Tongue (tissue), 2 donors: ENCODE results near the gene KCNC3. TPM values are rescaled to one million over a fixed set of nuclear protein-coding genes. Genes with fewer than 3 reads are reported as not detected.

Experiments used
- DNase-seq: peaks from one replicate; pipeline ENCODE4 v3.0.0-alpha.2; 2015
- total RNA-seq: library from RNA; depleted of rRNA; stranded (reverse); fragments of >200 nt; gene quantifications from one replicate; pipeline ENCODE4 v1.2.3, GENCODE V29; 2014

The KCNC3 gene
- total RNA-seq, 1 donor from 2014 or later: 1.0 TPM

DNA sequence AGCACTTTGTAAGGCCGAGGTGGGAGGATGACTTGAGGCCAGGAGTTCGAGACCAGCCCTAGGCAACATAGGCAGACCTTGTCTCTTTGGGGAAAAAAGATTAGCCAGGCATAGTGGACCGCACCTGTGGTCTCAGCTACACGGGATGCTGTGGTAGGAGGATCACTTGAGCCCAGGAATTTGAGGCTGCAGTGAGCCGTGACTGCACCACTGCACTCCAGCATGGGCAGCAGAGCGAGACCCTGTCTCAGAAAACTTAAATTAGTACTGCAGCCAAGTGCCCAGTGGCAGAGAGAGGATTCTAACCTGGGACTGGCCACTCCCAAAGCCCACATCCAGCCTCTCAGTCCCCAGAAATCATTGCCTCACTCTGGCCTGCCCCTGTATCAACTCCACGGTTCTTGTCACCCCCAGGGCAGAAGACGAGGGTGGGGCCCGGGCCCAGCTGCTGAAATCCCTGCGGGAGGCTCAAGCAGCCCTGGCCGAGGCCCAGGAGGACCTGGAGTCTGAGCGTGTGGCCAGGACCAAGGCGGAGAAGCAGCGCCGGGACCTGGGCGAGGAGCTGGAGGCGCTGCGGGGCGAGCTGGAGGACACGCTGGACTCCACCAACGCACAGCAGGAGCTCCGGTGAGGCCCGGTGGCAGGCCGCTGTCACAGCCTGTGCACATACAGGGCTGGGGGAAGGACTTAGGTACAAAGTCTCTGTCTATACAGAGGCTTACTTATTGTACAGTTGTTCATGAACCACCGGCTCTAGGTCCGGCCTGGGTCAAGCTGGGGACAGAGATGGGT is 53.4 kb downstream of the KCNC3 start:
- DNase-seq: no peak

- no peak for DNase-seq
Measured at GRCh38 chr19:50273821-50274220, 55.4 kb downstream of the KCNC3 start.

DNA sequence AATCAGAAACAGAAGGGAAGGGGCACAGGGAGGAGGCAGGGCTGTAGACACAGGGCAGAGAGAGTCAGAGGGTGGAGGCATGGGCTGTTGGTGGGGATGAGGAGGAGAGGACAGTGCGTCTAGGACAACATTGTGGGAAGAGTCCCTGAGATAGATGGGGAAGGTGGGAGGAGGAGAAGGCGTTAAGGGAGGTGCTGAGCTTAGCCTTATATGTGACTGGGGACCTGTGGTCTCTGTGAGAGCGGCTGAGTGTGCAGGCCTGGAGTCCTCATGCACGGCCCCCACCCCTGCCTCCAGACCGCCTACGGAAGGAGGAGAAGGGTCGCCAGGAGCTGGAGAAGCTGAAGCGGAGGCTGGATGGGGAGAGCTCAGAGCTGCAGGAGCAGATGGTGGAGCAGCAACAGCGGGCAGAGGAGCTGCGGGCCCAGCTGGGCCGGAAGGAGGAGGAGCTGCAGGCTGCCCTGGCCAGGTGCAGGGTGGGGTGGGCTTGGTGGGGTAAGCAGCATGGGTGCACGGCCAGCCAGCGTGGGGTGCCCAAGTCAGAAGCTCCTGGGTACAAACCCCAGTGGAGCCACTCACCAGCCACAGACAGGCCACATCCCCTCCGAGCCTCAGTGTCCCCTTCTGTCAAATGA is 56.8 kb downstream of the KCNC3 start:
- no peak for DNase-seq

DNA sequence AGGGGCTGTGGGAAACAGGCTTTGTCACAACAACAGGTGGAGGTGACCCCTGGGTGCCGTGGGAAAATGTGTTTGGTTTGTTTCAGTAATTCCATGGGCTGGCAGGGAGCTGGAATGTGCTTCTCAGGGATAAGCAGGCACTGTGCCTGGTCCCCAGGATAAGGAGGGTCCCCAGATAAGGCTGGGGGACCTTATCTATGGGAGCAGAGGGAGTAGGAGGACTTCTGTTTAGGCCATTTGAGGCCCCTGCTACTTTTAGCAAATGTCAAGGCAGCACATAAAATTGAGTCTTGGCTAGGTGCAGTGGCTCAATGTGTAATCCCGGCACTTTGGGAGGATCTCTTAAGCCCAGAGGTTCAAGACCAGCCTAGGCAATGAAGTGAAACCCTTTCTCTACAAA is 59.5 kb downstream of the KCNC3 start:
- no peak for DNase-seq

DNA sequence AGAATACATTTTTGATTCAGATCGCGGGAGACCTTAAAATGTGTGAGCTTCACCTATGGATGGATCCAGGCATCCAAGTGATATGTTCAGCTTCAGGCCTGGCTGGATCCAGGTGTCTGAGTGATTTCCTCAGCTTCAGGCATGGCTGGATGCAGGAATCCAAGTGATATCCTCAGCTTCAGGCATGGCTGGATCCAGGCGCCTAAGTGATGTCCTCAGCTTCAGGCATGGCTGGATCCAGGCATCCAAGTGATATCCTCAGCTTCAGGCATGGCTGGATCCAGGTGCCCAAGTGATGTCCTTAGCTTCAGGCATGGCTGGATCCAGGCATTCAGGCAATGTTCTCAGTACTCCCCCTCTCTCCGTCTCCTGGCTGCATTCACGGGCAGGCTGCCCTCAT is 60.7 kb downstream of the KCNC3 start:
- DNase-seq: no peak

GRCh38 chr19:50268041-50268440 is 61.1 kb downstream of the KCNC3 start:
- DNase-seq: no peak

GRCh38 chr19:50266896-50267295 is 62.3 kb downstream of the KCNC3 start:
- DNase-seq: no peak

- no peak for DNase-seq
Measured at GRCh38 chr19:50266041-50266440, 63.1 kb downstream of the KCNC3 start.

DNA sequence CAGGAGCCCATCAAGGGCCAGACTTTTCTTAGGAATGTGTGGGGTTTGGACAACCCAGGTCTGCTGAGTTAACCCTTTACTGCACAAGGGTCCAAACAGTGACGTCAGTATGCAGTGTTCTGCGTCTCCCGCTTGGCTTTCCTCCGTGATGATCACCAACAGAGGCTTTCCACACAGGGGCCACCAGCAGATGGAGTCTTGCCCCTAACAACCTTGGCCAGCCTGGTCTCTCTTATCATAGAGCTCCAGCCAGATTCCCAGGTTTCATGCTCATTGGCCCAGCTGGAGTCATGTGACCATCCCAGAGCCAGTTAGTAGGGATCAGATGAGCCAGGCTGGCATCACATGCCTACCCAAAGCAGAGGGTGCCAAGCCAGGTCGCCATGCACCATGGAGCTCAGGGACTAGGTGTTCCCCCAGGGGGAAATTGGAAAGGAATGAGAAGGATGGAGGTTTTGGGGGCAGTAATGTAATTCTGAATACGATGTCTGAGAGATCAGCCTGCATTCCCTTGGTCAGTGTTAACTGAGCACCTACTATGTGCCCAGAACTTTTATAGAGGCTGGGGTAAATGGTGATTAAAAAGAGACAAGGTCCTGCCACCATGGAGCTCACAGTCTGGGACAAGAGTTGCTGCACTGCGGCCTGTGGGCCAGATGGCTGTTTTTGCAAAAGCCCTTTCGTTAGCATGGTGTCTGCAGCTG is 64.5 kb downstream of the KCNC3 start:
- DNase-seq: no peak

DNA sequence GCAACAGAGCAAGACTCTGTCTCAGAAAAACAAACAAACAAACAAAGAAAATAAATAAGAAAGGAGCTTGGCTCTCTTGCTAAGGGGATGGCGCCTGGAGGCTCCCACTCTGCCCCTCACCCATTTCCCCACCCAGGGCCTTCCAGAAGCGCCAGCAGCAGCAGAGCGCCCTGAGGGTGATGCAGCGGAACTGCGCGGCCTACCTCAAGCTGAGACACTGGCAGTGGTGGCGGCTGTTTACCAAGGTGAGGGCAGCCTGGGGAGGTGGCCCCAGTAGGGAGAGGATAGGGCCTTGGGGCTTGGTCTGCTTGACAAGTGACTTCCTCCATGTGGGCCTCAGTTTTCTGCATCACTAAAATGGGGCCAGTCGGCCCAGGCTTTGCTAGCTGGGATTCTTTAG is 66.0 kb downstream of the KCNC3 start:
- no peak for DNase-seq

Other genes starting within 250 kb of the KCNC3 start
- not detected for gene IZUMO2, start 166.1 kb downstream of the KCNC3 start, total RNA-seq
- gene MYH14, start 125.8 kb downstream of the KCNC3 start, total RNA-seq: 60.6 TPM
- 0.51 TPM for gene NAPSA, start 36.3 kb upstream of the KCNC3 start, total RNA-seq
- gene NR1H2, start 47.1 kb upstream of the KCNC3 start, total RNA-seq: 53.3 TPM
- gene POLD1, start 55.0 kb upstream of the KCNC3 start, total RNA-seq: 16.0 TPM
- 0.10 TPM for gene SPIB, start 89.6 kb upstream of the KCNC3 start, total RNA-seq
- gene MYBPC2, start 103.5 kb upstream of the KCNC3 start, total RNA-seq: 59.5 TPM
- gene EMC10, start 147.1 kb upstream of the KCNC3 start, total RNA-seq: 79.0 TPM
- 0.92 TPM for gene GARIN5A, start 147.5 kb upstream of the KCNC3 start, total RNA-seq
- 11.4 TPM for gene JOSD2, start 181.8 kb upstream of the KCNC3 start, total RNA-seq
- gene ASPDH, start 184.5 kb upstream of the KCNC3 start, total RNA-seq: not detected
- 13.0 TPM for gene LRRC4B, start 239.1 kb upstream of the KCNC3 start, total RNA-seq